Measurements from ENCODE around the gene ADCYAP1R1. TPM values are rescaled to one million over a fixed set of nuclear protein-coding genes. Genes with fewer than 3 reads are reported as not detected.
A peak's percentile ranks its signal among the peaks of the same experiment; 100 is the strongest.

The ADCYAP1R1 gene
- total RNA-seq, 1 experiment from 2014 or later, result 8.9 TPM

DNA sequence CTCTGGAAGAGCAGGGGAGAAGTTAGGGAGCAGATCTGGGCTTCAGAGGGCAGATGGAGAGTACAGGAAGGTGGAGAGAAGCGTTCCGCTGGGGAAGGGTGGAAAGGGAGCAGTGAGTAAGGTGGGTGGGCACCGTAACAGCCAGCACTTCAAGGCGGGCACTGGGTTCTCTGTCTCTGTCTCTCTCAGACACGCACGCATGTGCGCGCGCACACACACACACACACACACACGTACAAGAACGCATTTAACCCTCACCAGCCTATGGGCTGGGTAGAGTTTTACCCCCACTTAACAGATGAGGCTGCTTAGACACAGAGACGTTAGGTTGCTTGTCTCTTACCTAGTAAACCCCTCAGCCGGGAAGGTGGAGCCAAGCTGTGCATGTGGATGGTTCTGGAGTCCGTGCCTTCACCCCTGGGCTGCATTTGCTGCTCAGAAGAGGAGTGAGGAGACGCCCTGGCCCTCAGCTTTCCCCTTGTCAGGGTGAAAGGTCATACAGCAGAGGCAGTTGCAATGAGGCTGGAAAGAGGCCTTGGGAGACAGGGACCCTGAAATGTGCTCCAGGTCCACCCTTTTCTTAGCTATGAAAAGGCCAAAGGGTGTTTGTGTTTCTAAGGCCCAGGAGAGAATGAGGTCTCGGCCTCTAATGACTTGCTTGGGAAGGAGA lies 16.0 kb downstream of the ADCYAP1R1 start:
- no peaks in the 10 kb centered on the region for H3K79me1 ChIP-seq (ENCODE audit: insufficient read depth, low read depth, low read length, poor library complexity, severe bottlenecking)
- peak overlapping the region in 1 of 3 experiments; percentile 13; a peak in 2 of 7 replicates for H3K27ac Mint-ChIP-seq
- H2BK12ac ChIP-seq (ENCODE audit: insufficient read length, low read depth, low read length), result no peak overlapping the region
- H3K18ac ChIP-seq (ENCODE audit: insufficient read length, low read depth, low read length), result no peak overlapping the region
- H3K4me2 ChIP-seq (ENCODE audit: insufficient read depth, insufficient read length, low read length), result no peak overlapping the region
- no peak overlapping the region for H3K56ac ChIP-seq (ENCODE audit: insufficient read length, low read depth, low read length)
- no peak overlapping the region for H2AFZ ChIP-seq (ENCODE audit: low read length)
- no peak overlapping the region for H3K27ac ChIP-seq (ENCODE audit: insufficient read length, low read depth, low read length)
- DNase-seq, result no peak
- no peak overlapping the region for H2BK20ac ChIP-seq (ENCODE audit: low read depth, low read length, poor library complexity, severe bottlenecking)
- H3K79me2 ChIP-seq (ENCODE audit: insufficient read depth, low read length), result no peaks in the 10 kb centered on the region
- no peaks in the 10 kb centered on the region for H3K27me3 ChIP-seq (ENCODE audit: insufficient read depth, low read length)
- H3K4ac ChIP-seq (ENCODE audit: low read depth, low read length), result no peak overlapping the region
- H3K23me2 ChIP-seq (ENCODE audit: insufficient read length, low read depth, low read length, poor library complexity, severe bottlenecking), result no peaks in the 10 kb centered on the region
- H3K9me3 Mint-ChIP-seq, result peaks cover 0 to 3% of the 10 kb centered on the region in 2 experiments; a peak in 1 of 5 replicates
- peaks cover 1% of the 10 kb centered on the region; the same call in 1 of the 2 replicates for H3K27me3 Mint-ChIP-seq (ENCODE audit: low read depth)
- H3K36me3 Mint-ChIP-seq (ENCODE audit: insufficient read depth in 1 of 3, low read depth in 3 of 3), result peaks cover 7 to 11% (median 10%) of the 10 kb centered on the region in 3 experiments; a peak in 5 of 7 replicates
- H3K4me1 ChIP-seq (ENCODE audit: insufficient read depth, low read length), result no peaks in the 10 kb centered on the region
- no peak overlapping the region for H2BK15ac ChIP-seq (ENCODE audit: low read depth, low read length)
- no peak overlapping the region for H4K8ac ChIP-seq (replicated peaks; ENCODE audit: insufficient read length, low read depth, low read length)
- H3K14ac ChIP-seq (ENCODE audit: insufficient read depth, low read length), result no peak overlapping the region
- H3K4me1 Mint-ChIP-seq, result peaks cover 7 to 10% of the 10 kb centered on the region in 2 experiments
- no peak overlapping the region for H3K9ac ChIP-seq (ENCODE audit: extremely low read depth, insufficient read length, low read length)
- no peak overlapping the region for H3T11ph ChIP-seq (ENCODE audit: low read length)
- H3K23ac ChIP-seq (ENCODE audit: insufficient read length, low read depth, low read length), result no peak overlapping the region
- H2AK5ac ChIP-seq (ENCODE audit: insufficient read length, low read length), result no peak overlapping the region
- H4K91ac ChIP-seq (ENCODE audit: insufficient read length, low read depth, low read length), result no peak overlapping the region
- no peaks in the 10 kb centered on the region for H3K9me3 ChIP-seq (ENCODE audit: control insufficient read depth, low read depth, low read length)
- no peak overlapping the region for H2BK120ac ChIP-seq (ENCODE audit: low read depth, low read length, poor library complexity, severe bottlenecking)
- H2BK5ac ChIP-seq (ENCODE audit: insufficient read length, low read length), result no peak overlapping the region
- TF ChIP-seq, protein P1, sequence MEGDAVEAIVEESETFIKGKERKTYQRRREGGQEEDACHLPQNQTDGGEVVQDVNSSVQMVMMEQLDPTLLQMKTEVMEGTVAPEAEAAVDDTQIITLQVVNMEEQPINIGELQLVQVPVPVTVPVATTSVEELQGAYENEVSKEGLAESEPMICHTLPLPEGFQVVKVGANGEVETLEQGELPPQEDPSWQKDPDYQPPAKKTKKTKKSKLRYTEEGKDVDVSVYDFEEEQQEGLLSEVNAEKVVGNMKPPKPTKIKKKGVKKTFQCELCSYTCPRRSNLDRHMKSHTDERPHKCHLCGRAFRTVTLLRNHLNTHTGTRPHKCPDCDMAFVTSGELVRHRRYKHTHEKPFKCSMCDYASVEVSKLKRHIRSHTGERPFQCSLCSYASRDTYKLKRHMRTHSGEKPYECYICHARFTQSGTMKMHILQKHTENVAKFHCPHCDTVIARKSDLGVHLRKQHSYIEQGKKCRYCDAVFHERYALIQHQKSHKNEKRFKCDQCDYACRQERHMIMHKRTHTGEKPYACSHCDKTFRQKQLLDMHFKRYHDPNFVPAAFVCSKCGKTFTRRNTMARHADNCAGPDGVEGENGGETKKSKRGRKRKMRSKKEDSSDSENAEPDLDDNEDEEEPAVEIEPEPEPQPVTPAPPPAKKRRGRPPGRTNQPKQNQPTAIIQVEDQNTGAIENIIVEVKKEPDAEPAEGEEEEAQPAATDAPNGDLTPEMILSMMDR (conservative IDR thresholded peaks at IDR 0.05), result no peak
- H4K20me1 ChIP-seq (ENCODE audit: control insufficient read depth, insufficient read depth, insufficient read length), result no peaks in the 10 kb centered on the region
- no CpG with 5 or more reads among the region's 16 CpGs for WGBS (ENCODE audit: extremely low coverage, insufficient read length, low lambda C conversion rate)
- no peak overlapping the region for H4K5ac ChIP-seq (ENCODE audit: insufficient read length, low read depth, low read length)
- H3K4me3 Mint-ChIP-seq, result no peak overlapping the region
